ENCODE data around the gene ZFHX2.

The ZFHX2 gene

GRCh38 chr14:23530375-23531055 lies 21.1 kb downstream of the ZFHX2 start:
- H3K18ac ChIP-seq (ENCODE audit: low read depth in 1 of 2, low read length in 2 of 2), result no peak overlapping the region
- H4K8ac ChIP-seq (ENCODE audit: low read length), result no peak overlapping the region
- no peak overlapping the region for H3K4me3 ChIP-seq (ENCODE audit: insufficient read depth in 1 of 2, low read depth in 1 of 2, low read length in 2 of 2)
- no peak overlapping the region for H3K4ac ChIP-seq (ENCODE audit: low read depth in 1 of 2, low read length in 2 of 2)
- H3K27me3 ChIP-seq (ENCODE audit: control insufficient read depth in 1 of 2, insufficient read depth in 1 of 2, low read length in 2 of 2), result no peaks in the 10 kb centered on the region
- H3K79me1 ChIP-seq (replicated peaks; ENCODE audit: low read length, poor library complexity, severe bottlenecking), result no peaks in the 10 kb centered on the region
- H2BK15ac ChIP-seq (ENCODE audit: low read depth, poor library complexity, severe bottlenecking), result no peak overlapping the region
- H2AK5ac ChIP-seq (ENCODE audit: low read length, severe bottlenecking), result no peak overlapping the region
- H3K14ac ChIP-seq (ENCODE audit: low read length in 2 of 2), result peak overlapping the region in 1 of 2 experiments; percentile 26
- DNase-seq, result no peak
- H3K36me3 ChIP-seq (ENCODE audit: control insufficient read depth in 1 of 2, insufficient read depth in 2 of 2, low read depth in 1 of 2, low read length in 2 of 2), result peaks cover 0 to 62% of the 10 kb centered on the region in 2 experiments
- H2AFZ ChIP-seq (ENCODE audit: low read depth, low read length), result no peak overlapping the region
- no peak overlapping the region for H2BK5ac ChIP-seq (ENCODE audit: low read depth, low read length, poor library complexity, severe bottlenecking)
- no peak overlapping the region for H3K23ac ChIP-seq (ENCODE audit: low read length in 2 of 2)
- H2BK12ac ChIP-seq (ENCODE audit: low read length in 2 of 2), result no peak overlapping the region
- no peak overlapping the region for H4K91ac ChIP-seq (ENCODE audit: low read length)
- H3K4me1 ChIP-seq (ENCODE audit: control insufficient read depth, insufficient read depth, low read depth, low read length), result peaks cover 3% of the 10 kb centered on the region
- no peak overlapping the region for H3K4me2 ChIP-seq (ENCODE audit: low read length, poor library complexity, severe bottlenecking)
- no peaks in the 10 kb centered on the region for H3K9me3 ChIP-seq (ENCODE audit: control insufficient read depth, low read length)
- H3K27ac ChIP-seq (ENCODE audit: low read length, poor library complexity, severe bottlenecking), result no peak overlapping the region
- H3K9ac ChIP-seq (ENCODE audit: low read length), result no peak overlapping the region
- no peak overlapping the region for H2BK120ac ChIP-seq (ENCODE audit: low read depth, low read length)
- 88% methylated on average over 10 of the region's 10 CpGs for whole genome bisulfite sequencing

- no peak for DNase-seq
- Histone ChIP-seq H2BK5ac (ENCODE audit: low read depth, low read length, poor library complexity, severe bottlenecking) (no peak overlapping the region), H2AK5ac (ENCODE audit: low read length, severe bottlenecking) (no peak overlapping the region), H4K91ac (ENCODE audit: low read length) (peak overlapping the region; percentile 36), H2BK12ac (ENCODE audit: low read length in 2 of 2) (no peak overlapping the region), H3K27me3 (ENCODE audit: control insufficient read depth in 1 of 2, insufficient read depth in 1 of 2, low read length in 2 of 2) (no peaks in the 10 kb centered on the region), H3K9ac (ENCODE audit: low read length) (no peak overlapping the region), H3K4me1 (ENCODE audit: control insufficient read depth, insufficient read depth, low read depth, low read length) (peaks cover 3% of the 10 kb centered on the region), H3K4me2 (ENCODE audit: low read length, poor library complexity, severe bottlenecking) (no peak overlapping the region), H3K23ac (ENCODE audit: low read length in 2 of 2) (no peak overlapping the region), H3K79me1 (replicated peaks; ENCODE audit: low read length, poor library complexity, severe bottlenecking) (no peaks in the 10 kb centered on the region), H2AFZ (ENCODE audit: low read depth, low read length) (no peak overlapping the region), H3K27ac (ENCODE audit: low read length, poor library complexity, severe bottlenecking) (no peak overlapping the region), H3K4me3 (ENCODE audit: insufficient read depth in 1 of 2, low read depth in 1 of 2, low read length in 2 of 2) (no peak overlapping the region), H3K18ac (ENCODE audit: low read depth in 1 of 2, low read length in 2 of 2) (no peak overlapping the region), H3K36me3 (ENCODE audit: control insufficient read depth in 1 of 2, insufficient read depth in 2 of 2, low read depth in 1 of 2, low read length in 2 of 2) (peaks cover 0 to 62% of the 10 kb centered on the region in 2 experiments), H3K4ac (ENCODE audit: low read depth in 1 of 2, low read length in 2 of 2) (no peak overlapping the region), H3K14ac (ENCODE audit: low read length in 2 of 2) (no peak overlapping the region), H4K8ac (ENCODE audit: low read length) (no peak overlapping the region), H2BK15ac (ENCODE audit: low read depth, poor library complexity, severe bottlenecking) (no peak overlapping the region), H3K9me3 (ENCODE audit: control insufficient read depth, low read length) (no peaks in the 10 kb centered on the region), H2BK120ac (ENCODE audit: low read depth, low read length) (no peak overlapping the region)
- WGBS, result 89% methylated on average over 1 of the region's 3 CpGs
These were observed 22.5 kb downstream of the ZFHX2 start for GRCh38 chr14:23529016-23529415.

GRCh38 chr14:23528555-23528954 lies 23.0 kb downstream of the ZFHX2 start:
- Histone ChIP-seq H3K9ac (ENCODE audit: low read length) (no peak overlapping the region), H3K14ac (ENCODE audit: low read length in 2 of 2) (no peak overlapping the region), H2BK5ac (ENCODE audit: low read depth, low read length, poor library complexity, severe bottlenecking) (no peak overlapping the region), H2BK12ac (ENCODE audit: low read length in 2 of 2) (no peak overlapping the region), H3K4me1 (ENCODE audit: control insufficient read depth, insufficient read depth, low read depth, low read length) (peaks cover 3% of the 10 kb centered on the region), H3K9me3 (ENCODE audit: control insufficient read depth, low read length) (no peaks in the 10 kb centered on the region), H3K23ac (ENCODE audit: low read length in 2 of 2) (no peak overlapping the region), H4K8ac (ENCODE audit: low read length) (no peak overlapping the region), H4K91ac (ENCODE audit: low read length) (peak overlapping the region; percentile 36), H3K36me3 (ENCODE audit: control insufficient read depth in 1 of 2, insufficient read depth in 2 of 2, low read depth in 1 of 2, low read length in 2 of 2) (peaks cover 0 to 59% of the 10 kb centered on the region in 2 experiments), H3K4me3 (ENCODE audit: insufficient read depth in 1 of 2, low read depth in 1 of 2, low read length in 2 of 2) (no peak overlapping the region), H3K27ac (ENCODE audit: low read length, poor library complexity, severe bottlenecking) (no peak overlapping the region), H2BK120ac (ENCODE audit: low read depth, low read length) (no peak overlapping the region), H2AK5ac (ENCODE audit: low read length, severe bottlenecking) (no peak overlapping the region), H3K4me2 (ENCODE audit: low read length, poor library complexity, severe bottlenecking) (no peak overlapping the region), H2AFZ (ENCODE audit: low read depth, low read length) (no peak overlapping the region), H2BK15ac (ENCODE audit: low read depth, poor library complexity, severe bottlenecking) (no peak overlapping the region), H3K18ac (ENCODE audit: low read depth in 1 of 2, low read length in 2 of 2) (no peak overlapping the region), H3K4ac (ENCODE audit: low read depth in 1 of 2, low read length in 2 of 2) (no peak overlapping the region), H3K27me3 (ENCODE audit: control insufficient read depth in 1 of 2, insufficient read depth in 1 of 2, low read length in 2 of 2) (no peaks in the 10 kb centered on the region), H3K79me1 (replicated peaks; ENCODE audit: low read length, poor library complexity, severe bottlenecking) (no peaks in the 10 kb centered on the region)
- DNase-seq, result no peak
- 100% methylated on average over 1 of the region's 1 CpG for WGBS

GRCh38 chr14:23525611-23526010 lies 26.0 kb downstream of the ZFHX2 start:
- Histone ChIP-seq H2AFZ (ENCODE audit: low read depth, low read length) (no peak overlapping the region), H3K27me3 (ENCODE audit: control insufficient read depth in 1 of 2, insufficient read depth in 1 of 2, low read length in 2 of 2) (no peaks in the 10 kb centered on the region)

More at GRCh38 chr14:23525611-23526010, 26.0 kb downstream of the ZFHX2 start:
- DNase-seq, result no peak
- Histone ChIP-seq H3K9ac (ENCODE audit: low read length) (no peak overlapping the region), H4K91ac (ENCODE audit: low read length) (no peak overlapping the region), H2BK15ac (ENCODE audit: low read depth, poor library complexity, severe bottlenecking) (no peak overlapping the region), H2BK5ac (ENCODE audit: low read depth, low read length, poor library complexity, severe bottlenecking) (no peak overlapping the region), H2AK5ac (ENCODE audit: low read length, severe bottlenecking) (no peak overlapping the region), H3K4ac (ENCODE audit: low read depth in 1 of 2, low read length in 2 of 2) (no peak overlapping the region), H3K18ac (ENCODE audit: low read depth in 1 of 2, low read length in 2 of 2) (no peak overlapping the region), H3K14ac (ENCODE audit: low read length in 2 of 2) (no peak overlapping the region), H3K9me3 (ENCODE audit: control insufficient read depth, low read length) (no peaks in the 10 kb centered on the region), H3K79me1 (replicated peaks; ENCODE audit: low read length, poor library complexity, severe bottlenecking) (no peaks in the 10 kb centered on the region), H2BK12ac (ENCODE audit: low read length in 2 of 2) (no peak overlapping the region), H3K23ac (ENCODE audit: low read length in 2 of 2) (no peak overlapping the region), H3K4me3 (ENCODE audit: insufficient read depth in 1 of 2, low read depth in 1 of 2, low read length in 2 of 2) (no peak overlapping the region), H4K8ac (ENCODE audit: low read length) (no peak overlapping the region), H3K4me2 (ENCODE audit: low read length, poor library complexity, severe bottlenecking) (no peak overlapping the region), H2BK120ac (ENCODE audit: low read depth, low read length) (no peak overlapping the region), H3K27ac (ENCODE audit: low read length, poor library complexity, severe bottlenecking) (no peak overlapping the region), H3K4me1 (ENCODE audit: control insufficient read depth, insufficient read depth, low read depth, low read length) (peaks cover 2% of the 10 kb centered on the region), H3K36me3 (ENCODE audit: control insufficient read depth in 1 of 2, insufficient read depth in 2 of 2, low read depth in 1 of 2, low read length in 2 of 2) (peaks cover 0 to 50% of the 10 kb centered on the region in 2 experiments)
- WGBS, result 81% methylated on average over 8 of the region's 8 CpGs
